ENCODE results near the gene TMEM52. TPM values are rescaled to one million over a fixed set of nuclear protein-coding genes. Genes with fewer than 3 reads are reported as not detected.

TMEM52 gene
- total and polyA plus RNA-seq, 2 of the 8 experiments (the other 6 are each of a cell fraction or from before 2014, with no cell fraction given): 14.6 to 30.2 TPM

DNA sequence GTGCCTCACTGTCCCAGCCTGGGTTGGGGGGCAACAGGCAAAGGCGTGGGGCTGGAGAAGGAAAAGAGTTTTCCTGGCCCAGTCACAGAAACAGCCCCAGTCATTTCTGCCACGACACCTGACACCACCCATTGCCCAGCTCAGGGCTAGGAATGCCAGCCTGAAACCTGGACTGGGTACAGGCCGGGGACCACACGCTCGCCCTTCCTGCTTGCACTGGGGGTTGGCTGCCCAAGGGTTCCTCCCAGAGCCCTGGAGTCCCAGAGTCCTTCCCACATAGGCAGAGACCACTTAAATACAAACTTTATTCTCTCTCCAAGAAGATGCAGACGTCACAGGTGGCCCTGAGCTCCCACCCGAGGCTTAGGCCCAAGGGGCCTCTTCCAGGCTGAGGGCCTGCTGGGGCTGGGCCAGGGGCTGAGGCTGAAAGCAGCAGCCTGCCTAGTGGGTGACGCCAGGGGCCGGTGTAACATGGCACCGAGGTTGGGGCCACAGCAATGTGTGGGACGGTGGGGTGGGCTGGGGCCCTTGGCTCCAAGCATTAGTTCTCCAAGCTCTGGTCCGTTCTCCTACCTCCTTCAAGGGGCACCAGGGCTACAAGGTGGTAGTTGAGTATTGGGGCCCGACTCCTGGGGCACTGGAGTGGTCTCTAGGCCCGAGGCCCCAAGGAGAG is 1.6 kb downstream of the TMEM52 start (continued):
- TF ChIP-seq, protein P1, sequence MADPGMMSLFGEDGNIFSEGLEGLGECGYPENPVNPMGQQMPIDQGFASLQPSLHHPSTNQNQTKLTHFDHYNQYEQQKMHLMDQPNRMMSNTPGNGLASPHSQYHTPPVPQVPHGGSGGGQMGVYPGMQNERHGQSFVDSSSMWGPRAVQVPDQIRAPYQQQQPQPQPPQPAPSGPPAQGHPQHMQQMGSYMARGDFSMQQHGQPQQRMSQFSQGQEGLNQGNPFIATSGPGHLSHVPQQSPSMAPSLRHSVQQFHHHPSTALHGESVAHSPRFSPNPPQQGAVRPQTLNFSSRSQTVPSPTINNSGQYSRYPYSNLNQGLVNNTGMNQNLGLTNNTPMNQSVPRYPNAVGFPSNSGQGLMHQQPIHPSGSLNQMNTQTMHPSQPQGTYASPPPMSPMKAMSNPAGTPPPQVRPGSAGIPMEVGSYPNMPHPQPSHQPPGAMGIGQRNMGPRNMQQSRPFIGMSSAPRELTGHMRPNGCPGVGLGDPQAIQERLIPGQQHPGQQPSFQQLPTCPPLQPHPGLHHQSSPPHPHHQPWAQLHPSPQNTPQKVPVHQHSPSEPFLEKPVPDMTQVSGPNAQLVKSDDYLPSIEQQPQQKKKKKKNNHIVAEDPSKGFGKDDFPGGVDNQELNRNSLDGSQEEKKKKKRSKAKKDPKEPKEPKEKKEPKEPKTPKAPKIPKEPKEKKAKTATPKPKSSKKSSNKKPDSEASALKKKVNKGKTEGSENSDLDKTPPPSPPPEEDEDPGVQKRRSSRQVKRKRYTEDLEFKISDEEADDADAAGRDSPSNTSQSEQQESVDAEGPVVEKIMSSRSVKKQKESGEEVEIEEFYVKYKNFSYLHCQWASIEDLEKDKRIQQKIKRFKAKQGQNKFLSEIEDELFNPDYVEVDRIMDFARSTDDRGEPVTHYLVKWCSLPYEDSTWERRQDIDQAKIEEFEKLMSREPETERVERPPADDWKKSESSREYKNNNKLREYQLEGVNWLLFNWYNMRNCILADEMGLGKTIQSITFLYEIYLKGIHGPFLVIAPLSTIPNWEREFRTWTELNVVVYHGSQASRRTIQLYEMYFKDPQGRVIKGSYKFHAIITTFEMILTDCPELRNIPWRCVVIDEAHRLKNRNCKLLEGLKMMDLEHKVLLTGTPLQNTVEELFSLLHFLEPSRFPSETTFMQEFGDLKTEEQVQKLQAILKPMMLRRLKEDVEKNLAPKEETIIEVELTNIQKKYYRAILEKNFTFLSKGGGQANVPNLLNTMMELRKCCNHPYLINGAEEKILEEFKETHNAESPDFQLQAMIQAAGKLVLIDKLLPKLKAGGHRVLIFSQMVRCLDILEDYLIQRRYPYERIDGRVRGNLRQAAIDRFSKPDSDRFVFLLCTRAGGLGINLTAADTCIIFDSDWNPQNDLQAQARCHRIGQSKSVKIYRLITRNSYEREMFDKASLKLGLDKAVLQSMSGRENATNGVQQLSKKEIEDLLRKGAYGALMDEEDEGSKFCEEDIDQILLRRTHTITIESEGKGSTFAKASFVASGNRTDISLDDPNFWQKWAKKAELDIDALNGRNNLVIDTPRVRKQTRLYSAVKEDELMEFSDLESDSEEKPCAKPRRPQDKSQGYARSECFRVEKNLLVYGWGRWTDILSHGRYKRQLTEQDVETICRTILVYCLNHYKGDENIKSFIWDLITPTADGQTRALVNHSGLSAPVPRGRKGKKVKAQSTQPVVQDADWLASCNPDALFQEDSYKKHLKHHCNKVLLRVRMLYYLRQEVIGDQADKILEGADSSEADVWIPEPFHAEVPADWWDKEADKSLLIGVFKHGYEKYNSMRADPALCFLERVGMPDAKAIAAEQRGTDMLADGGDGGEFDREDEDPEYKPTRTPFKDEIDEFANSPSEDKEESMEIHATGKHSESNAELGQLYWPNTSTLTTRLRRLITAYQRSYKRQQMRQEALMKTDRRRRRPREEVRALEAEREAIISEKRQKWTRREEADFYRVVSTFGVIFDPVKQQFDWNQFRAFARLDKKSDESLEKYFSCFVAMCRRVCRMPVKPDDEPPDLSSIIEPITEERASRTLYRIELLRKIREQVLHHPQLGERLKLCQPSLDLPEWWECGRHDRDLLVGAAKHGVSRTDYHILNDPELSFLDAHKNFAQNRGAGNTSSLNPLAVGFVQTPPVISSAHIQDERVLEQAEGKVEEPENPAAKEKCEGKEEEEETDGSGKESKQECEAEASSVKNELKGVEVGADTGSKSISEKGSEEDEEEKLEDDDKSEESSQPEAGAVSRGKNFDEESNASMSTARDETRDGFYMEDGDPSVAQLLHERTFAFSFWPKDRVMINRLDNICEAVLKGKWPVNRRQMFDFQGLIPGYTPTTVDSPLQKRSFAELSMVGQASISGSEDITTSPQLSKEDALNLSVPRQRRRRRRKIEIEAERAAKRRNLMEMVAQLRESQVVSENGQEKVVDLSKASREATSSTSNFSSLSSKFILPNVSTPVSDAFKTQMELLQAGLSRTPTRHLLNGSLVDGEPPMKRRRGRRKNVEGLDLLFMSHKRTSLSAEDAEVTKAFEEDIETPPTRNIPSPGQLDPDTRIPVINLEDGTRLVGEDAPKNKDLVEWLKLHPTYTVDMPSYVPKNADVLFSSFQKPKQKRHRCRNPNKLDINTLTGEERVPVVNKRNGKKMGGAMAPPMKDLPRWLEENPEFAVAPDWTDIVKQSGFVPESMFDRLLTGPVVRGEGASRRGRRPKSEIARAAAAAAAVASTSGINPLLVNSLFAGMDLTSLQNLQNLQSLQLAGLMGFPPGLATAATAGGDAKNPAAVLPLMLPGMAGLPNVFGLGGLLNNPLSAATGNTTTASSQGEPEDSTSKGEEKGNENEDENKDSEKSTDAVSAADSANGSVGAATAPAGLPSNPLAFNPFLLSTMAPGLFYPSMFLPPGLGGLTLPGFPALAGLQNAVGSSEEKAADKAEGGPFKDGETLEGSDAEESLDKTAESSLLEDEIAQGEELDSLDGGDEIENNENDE (IDR thresholded peaks at IDR 0.05; ENCODE audit: insufficient replicate concordance, low read length): no peak
- TF ChIP-seq POLR2A (IDR thresholded peaks at IDR 0.05; ENCODE audit: control extremely low read depth in 1 of 2, low read depth in 2 of 2, low read length in 2 of 2) (no peak), SP4 (IDR thresholded peaks at IDR 0.05; ENCODE audit: low read length) (no peak), SP1 (IDR thresholded peaks at IDR 0.05; ENCODE audit: low read depth, low read length) (no peak), CREB1 (IDR thresholded peaks at IDR 0.05) (no peak), SP2 (IDR thresholded peaks at IDR 0.05; ENCODE audit: low read length) (no peak), TBP (IDR thresholded peaks at IDR 0.05; ENCODE audit: low read depth, low read length) (no peak)
- TF ChIP-seq, protein P2, sequence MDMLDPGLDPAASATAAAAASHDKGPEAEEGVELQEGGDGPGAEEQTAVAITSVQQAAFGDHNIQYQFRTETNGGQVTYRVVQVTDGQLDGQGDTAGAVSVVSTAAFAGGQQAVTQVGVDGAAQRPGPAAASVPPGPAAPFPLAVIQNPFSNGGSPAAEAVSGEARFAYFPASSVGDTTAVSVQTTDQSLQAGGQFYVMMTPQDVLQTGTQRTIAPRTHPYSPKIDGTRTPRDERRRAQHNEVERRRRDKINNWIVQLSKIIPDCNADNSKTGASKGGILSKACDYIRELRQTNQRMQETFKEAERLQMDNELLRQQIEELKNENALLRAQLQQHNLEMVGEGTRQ (IDR thresholded peaks at IDR 0.05; ENCODE audit: low read length): no peak

All from H1 (cell line).